ENCODE measurements around the gene PRAMEF15. TPM values are rescaled to one million over a fixed set of nuclear protein-coding genes. Genes with fewer than 3 reads are reported as not detected.

Gene PRAMEF15
- total RNA-seq, 1 donor = not detected

Small RNA genes lying within 50 kb of the gene (small RNA-seq; reads per million reads assigned to genes)
- gene RNU6-771P = not detected

Other genes with a start within 250 kb of the PRAMEF15 start
- gene PRAMEF25, start 244.8 kb upstream of the PRAMEF15 start, total RNA-seq = not detected in 2 replicates
- not detected in 2 replicates for gene HNRNPCL2, start 198.7 kb upstream of the PRAMEF15 start, total RNA-seq
- not detected in 2 replicates for gene PRAMEF26, start 159.6 kb upstream of the PRAMEF15 start, total RNA-seq
- gene HNRNPCL4, start 149.9 kb upstream of the PRAMEF15 start, total RNA-seq = not detected in 2 replicates
- gene PRAMEF9, start 143.7 kb upstream of the PRAMEF15 start, total RNA-seq = not detected in 2 replicates
- gene PRAMEF13, start 114.2 kb upstream of the PRAMEF15 start, total RNA-seq = not detected in 2 replicates
- not detected in 2 replicates for gene PRAMEF18, start 89.4 kb upstream of the PRAMEF15 start, total RNA-seq
- gene PRAMEF5, start 61.4 kb upstream of the PRAMEF15 start, total RNA-seq = not detected in 2 replicates
- gene PRAMEF8, start 30.4 kb upstream of the PRAMEF15 start, total RNA-seq = under 0.01 TPM in 1 of 2 replicates, not detected in the other
- gene PRAMEF33, start 12.0 kb upstream of the PRAMEF15 start, total RNA-seq = not detected in 2 replicates
- not detected in 2 replicates for gene PRAMEF14, start 31.6 kb downstream of the PRAMEF15 start, total RNA-seq
- not detected in 2 replicates for gene PRAMEF19, start 56.4 kb downstream of the PRAMEF15 start, total RNA-seq
- gene PRAMEF17, start 74.1 kb downstream of the PRAMEF15 start, total RNA-seq = not detected in 2 replicates
- gene PRAMEF20, start 94.9 kb downstream of the PRAMEF15 start, total RNA-seq = not detected in 2 replicates
- gene LRRC38, start 198.4 kb downstream of the PRAMEF15 start, total RNA-seq = not detected in 2 replicates

All from osteoblast (primary cell).